Esophagus squamous epithelium (tissue), 4 donors: ENCODE results near the gene CALCR.

Source experiments
- CTCF ChIP-seq, 6 experiments: fragments of 450-650 bp in 4 of 6; fragments of 200-600 bp in 2 of 6; sonication (generic) in 2 of 6; IDR thresholded peaks; one replicate each; pipeline ENCODE4 v1.5.1; 2016 to 2019; ENCODE audit warnings: antibody characterized with exemption in 6 of 6, mild to moderate bottlenecking in 4 of 6, moderate library complexity in 4 of 6
- POLR2A ChIP-seq, 4 donors: fragments of 450-650 bp; IDR thresholded peaks; one replicate each; pipeline ENCODE4 v1.6.1; 2017; ENCODE audit warnings: antibody characterized with exemption in 4 of 4, mild to moderate bottlenecking in 4 of 4, moderate library complexity in 3 of 4

GRCh38 chr7:93601363-93601762 lies 26.8 kb upstream of the CALCR start:
- TF ChIP-seq CTCF (IDR thresholded peaks at IDR 0.05) = no peak
- no peak for TF ChIP-seq POLR2A (IDR thresholded peaks at IDR 0.05)
